ENCODE data around the gene ING5.
A peak's percentile ranks its signal among the peaks of the same experiment; 100 is the strongest.

ING5 gene

GRCh38 chr2:241672243-241673188, 29.3 kb upstream of the ING5 start:
- no peak for DNase-seq (ENCODE audit: low read depth in 2 of 2)

GRCh38 chr2:241673189-241673663, 28.6 kb upstream of the ING5 start:
- no peak for DNase-seq (ENCODE audit: low read depth in 2 of 2)

- DNase-seq (ENCODE audit: low read depth in 2 of 2), result no peak
These were observed 27.8 kb upstream of the ING5 start for GRCh38 chr2:241673797-241674725.

- no peak for DNase-seq (ENCODE audit: low read depth in 2 of 2)
These were observed 26.0 kb upstream of the ING5 start for GRCh38 chr2:241675885-241676284.

- DNase-seq (ENCODE audit: low read depth in 2 of 2), result no peak
These were observed 25.2 kb upstream of the ING5 start for GRCh38 chr2:241676665-241677064.

GRCh38 chr2:241677392-241677791, 24.4 kb upstream of the ING5 start:
- no peak for DNase-seq (ENCODE audit: low read depth in 2 of 2)

GRCh38 chr2:241678307-241678706, 23.5 kb upstream of the ING5 start:
- DNase-seq (ENCODE audit: low read depth in 2 of 2), result no peak

GRCh38 chr2:241678784-241679540, 22.9 kb upstream of the ING5 start:
- no peak for DNase-seq (ENCODE audit: low read depth in 2 of 2)

GRCh38 chr2:241680044-241680443, 21.8 kb upstream of the ING5 start:
- DNase-seq (ENCODE audit: low read depth in 2 of 2), result no peak

GRCh38 chr2:241680827-241681599, 20.8 kb upstream of the ING5 start:
- no peak for DNase-seq (ENCODE audit: low read depth in 2 of 2)

GRCh38 chr2:241686324-241686649, 15.6 kb upstream of the ING5 start:
- no peak for DNase-seq (ENCODE audit: low read depth in 2 of 2)

- DNase-seq (ENCODE audit: low read depth in 2 of 2), result peak; percentile 85
These were observed 15.0 kb upstream of the ING5 start, which contains the start of gene DTYMK for GRCh38 chr2:241686650-241687425. Gene DTYMK (minus strand): TSS chr2:241686815. CDS start chr2:241686783, 32 bp downstream.

GRCh38 chr2:241689306-241689705, 12.5 kb upstream of the ING5 start:
- DNase-seq (ENCODE audit: low read depth in 2 of 2), result no peak

- no peak for DNase-seq (ENCODE audit: low read depth in 2 of 2)
These were observed 11.6 kb upstream of the ING5 start for GRCh38 chr2:241690202-241690717.

- no peak for DNase-seq (ENCODE audit: low read depth in 2 of 2)
These were observed 9.4 kb upstream of the ING5 start for GRCh38 chr2:241692448-241692847.

GRCh38 chr2:241695651-241696050, 6.2 kb upstream of the ING5 start:
- DNase-seq (ENCODE audit: low read depth in 2 of 2), result no peak

- no peak for DNase-seq (ENCODE audit: low read depth in 2 of 2)
These were observed 765 bp upstream of the ING5 start for GRCh38 chr2:241701149-241701398.

GRCh38 chr2:241702155-241703031, 554 bp downstream of the ING5 start:
- peak; percentile 78 for DNase-seq (ENCODE audit: low read depth in 2 of 2)

- DNase-seq (ENCODE audit: low read depth in 2 of 2), result no peak
These were observed 1.3 kb downstream of the ING5 start for GRCh38 chr2:241703032-241703604.
